HepG2 (cell line): ENCODE data around the gene FMNL2. TPM values are rescaled to one million over a fixed set of nuclear protein-coding genes. Genes with fewer than 3 reads are reported as not detected.
A peak's percentile ranks its signal among the peaks of the same experiment; 100 is the strongest.

ENCODE experiments used
- ATAC-seq: fragments of 200-7000 bp; cut with Tn5 transposase; 3 replicates; pipeline ENCODE4 v1.9.1; 2020; ENCODE audit warnings: mild to moderate bottlenecking, moderate library complexity
- BruUV-seq: library from RNA; stranded (reverse); fragments of 400-500 nt; replicated peaks from 2 replicates; lab custom pipeline; 2021; lab: Mats Ljungman, UMichigan
- CTCF ChIA-PET: fragments of 300-600 bp; formaldehyde crosslinking; extraction: SDS; loops from one replicate; lab custom pipeline; 2021; ENCODE audit warnings: low total read pairs, inconsistent platforms, low intra/inter-chr PET ratio; lab: Yijun Ruan, JAX
- POLR2A ChIA-PET: fragments of 350-600 bp; sonication (Branson Sonifier 250); formaldehyde crosslinking; loops from one replicate; lab custom pipeline; 2020; ENCODE audit warnings: antibody characterized with exemption, inconsistent platforms; lab: Yijun Ruan, JAX
- DNase-seq: peaks from one replicate; pipeline ENCODE4 v3.0.0-alpha.2; 2015; ENCODE audit warnings: low spot score
- FAIRE-seq: peaks from 3 replicates; lab custom pipeline; 2011; peaks lifted over from hg19 to GRCh38; lab: Jason Lieb, UNC
- H2AFZ ChIP-seq: one replicate; pipeline ENCODE4 v1.6.1; 2011; ENCODE audit warnings: low read length, inconsistent platforms
- H3K27ac ChIP-seq: fragments of 300-600 bp; 3 replicates; pipeline ENCODE4 v1.8.0; 2011; ENCODE audit warnings: mixed run types, mild to moderate bottlenecking, mixed read lengths, low read length, inconsistent platforms; ENCODE audit not compliant: insufficient read depth; ENCODE audit errors: extremely low read length
- H3K27me3 ChIP-seq, 2 experiments: fragments of 200-600 bp in 1 of 2; 2 replicates in 1 of 2; 3 replicates in 1 of 2; pipeline versions ENCODE4 v1.6.0 to v1.8.0; 2011; ENCODE audit warnings: low read length in 2 of 2, mild to moderate bottlenecking in 2 of 2, moderate library complexity in 2 of 2, inconsistent platforms in 1 of 2; ENCODE audit not compliant: insufficient read depth in 2 of 2, control insufficient read depth in 1 of 2
- H3K36me3 ChIP-seq, 2 experiments: fragments of 200-600 bp in 1 of 2; replicated peaks in 1 of 2; 2 replicates in 1 of 2; 3 replicates in 1 of 2; pipeline versions ENCODE4 v1.5.1 to v1.8.0; 2011; ENCODE audit warnings: low read length in 2 of 2, inconsistent platforms in 1 of 2; ENCODE audit not compliant: insufficient read depth in 2 of 2, control insufficient read depth in 1 of 2
- H3K4me1 ChIP-seq: 2 replicates; pipeline ENCODE4 v1.5.1; 2012; ENCODE audit warnings: low read length, inconsistent platforms; ENCODE audit not compliant: insufficient read depth
- H3K4me2 ChIP-seq: 2 replicates; pipeline ENCODE4 v1.6.0; 2011; ENCODE audit warnings: low read depth, low read length, inconsistent platforms
- H3K4me3 ChIP-seq, 3 experiments: fragments of 200-600 bp in 1 of 3; sonication (generic), shearing (Covaris generic) in 1 of 3; replicated peaks in 1 of 3; 2 replicates each; pipeline ENCODE4 v1.5.1; 2011 to 2016; ENCODE audit warnings: low read length in 3 of 3, inconsistent platforms in 2 of 3, low read depth in 2 of 3, mild to moderate bottlenecking in 2 of 3, control low read depth in 1 of 3, mixed read lengths in 1 of 3; ENCODE audit not compliant: insufficient read depth in 1 of 3
- H3K79me2 ChIP-seq: one replicate; pipeline ENCODE4 v1.6.1; 2011; ENCODE audit warnings: low read length, inconsistent platforms; ENCODE audit not compliant: insufficient read depth
- H3K9ac ChIP-seq: 2 replicates; pipeline ENCODE4 v1.6.0; 2011; ENCODE audit warnings: mild to moderate bottlenecking, low read depth, low read length, inconsistent platforms; ENCODE audit not compliant: insufficient read depth
- H3K9me3 ChIP-seq: 2 replicates; pipeline ENCODE4 v1.5.1; 2012; ENCODE audit warnings: mild to moderate bottlenecking, low read length
- H4K20me1 ChIP-seq: 2 replicates; pipeline ENCODE4 v1.6.0; 2011; ENCODE audit warnings: inconsistent platforms, mild to moderate bottlenecking, low read length, moderate library complexity; ENCODE audit not compliant: insufficient read depth
- ARNT ChIP-seq: fragments of 450-650 bp; IDR thresholded peaks from 2 replicates; pipeline ENCODE4 v1.6.1; 2017
- CCDC6 ChIP-seq: sonication (generic); formaldehyde crosslinking; IDR thresholded peaks from 2 replicates; pipeline ENCODE4 v1.8.1; 2022; ENCODE audit warnings: mild to moderate bottlenecking, missing genetic modification reagents, moderate library complexity
- CTCF ChIP-seq: sonication (generic); formaldehyde crosslinking; IDR thresholded peaks from 2 replicates; pipeline ENCODE4 v1.5.0; 2020; ENCODE audit warnings: mild to moderate bottlenecking, missing genetic modification reagents, moderate library complexity
- GFI1 ChIP-seq: sonication (generic); formaldehyde crosslinking; IDR thresholded peaks from 2 replicates; pipeline ENCODE4 v1.5.0; 2020; ENCODE audit warnings: missing genetic modification reagents, mild to moderate bottlenecking, borderline replicate concordance
- HMGA1 ChIP-seq: sonication (generic); formaldehyde crosslinking; conservative IDR thresholded peaks from 2 replicates; pipeline ENCODE4 v1.4.0; 2020; ENCODE audit warnings: missing genetic modification reagents
- HOMEZ ChIP-seq: IDR thresholded peaks from 2 replicates; pipeline ENCODE4 v1.6.1; 2016; ENCODE audit warnings: low read depth
- KLF13 ChIP-seq: sonication (generic); formaldehyde crosslinking; IDR thresholded peaks from 2 replicates; pipeline ENCODE4 v1.4.0; 2020; ENCODE audit warnings: mild to moderate bottlenecking, missing genetic modification reagents
- MTA1 ChIP-seq: sonication (generic); formaldehyde crosslinking; IDR thresholded peaks from 2 replicates; pipeline ENCODE4 v1.4.0; 2020; ENCODE audit warnings: missing genetic modification reagents, mild to moderate bottlenecking, borderline replicate concordance
- MTF2 ChIP-seq: sonication (generic); formaldehyde crosslinking; IDR thresholded peaks from 2 replicates; pipeline ENCODE4 v1.5.0; 2020; ENCODE audit warnings: missing genetic modification reagents, borderline replicate concordance
- PBX2 ChIP-seq: IDR thresholded peaks from 2 replicates; pipeline ENCODE4 v1.6.1; 2016; ENCODE audit warnings: control low read depth
- SRSF9 ChIP-seq: fragments of 200-400 bp; formaldehyde crosslinking; IDR thresholded peaks from 2 replicates; pipeline ENCODE4 v1.6.1; 2018; ENCODE audit warnings: borderline replicate concordance, mild to moderate bottlenecking, low read depth, low read length; ENCODE audit not compliant: insufficient read depth, poor library complexity, severe bottlenecking
- TSC22D2 ChIP-seq: sonication (generic); formaldehyde crosslinking; IDR thresholded peaks from 2 replicates; pipeline ENCODE4 v1.5.1; 2020; ENCODE audit warnings: missing genetic modification reagents, mild to moderate bottlenecking, borderline replicate concordance
- ZEB1 ChIP-seq: IDR thresholded peaks from 2 replicates; pipeline ENCODE4 v1.6.1; 2012; ENCODE audit warnings: mild to moderate bottlenecking, low read depth, inconsistent platforms; ENCODE audit not compliant: insufficient replicate concordance
- ZFP91 ChIP-seq: sonication (generic); formaldehyde crosslinking; IDR thresholded peaks from 2 replicates; pipeline ENCODE4 v1.9.0; 2022; ENCODE audit warnings: missing genetic modification reagents, mild to moderate bottlenecking, borderline replicate concordance
- ZNF18 ChIP-seq: sonication (generic); formaldehyde crosslinking; IDR thresholded peaks from 2 replicates; pipeline ENCODE4 v1.8.0; 2022; ENCODE audit warnings: mild to moderate bottlenecking, missing genetic modification reagents; ENCODE audit not compliant: insufficient replicate concordance
- ZNF335 ChIP-seq: sonication (generic); formaldehyde crosslinking; IDR thresholded peaks from 2 replicates; pipeline ENCODE4 v1.4.0; 2020; ENCODE audit warnings: missing genetic modification reagents
- ZNF768 ChIP-seq: sonication (generic); formaldehyde crosslinking; IDR thresholded peaks from 2 replicates; pipeline ENCODE4 v1.4.0; 2020; ENCODE audit warnings: missing genetic modification reagents
- WGBS: methylation state at CpG from one replicate; pipeline ENCODE4 v1.1.6; 2017; ENCODE audit warnings: low lambda C conversion rate; 5-methylcytosine and 5-hydroxymethylcytosine counted together
- in situ Hi-C: cut with HindIII; loops from 2 replicates; pipeline ENCODE4 v1.10.0; 2017; ENCODE audit warnings: low pct_unique_long_range_greater_than_20kb; ENCODE audit not compliant: extremely low pct_ligation_motif_present
- intact Hi-C: fragments of 100-400 bp; cut with micrococcal nuclease; formaldehyde crosslinking; loops from one replicate; pipeline ENCODE4 v1.10.0; 2022; ENCODE audit not compliant: unreplicated experiment
- polyA plus RNA-seq, 8 experiments: library from polyadenylated mRNA; depleted of rRNA in 3 of 8; stranded (reverse) in 7 of 8; unstranded in 1 of 8; fragments of >200 nt; fragmentation: Illumina TruSeq in 4 of 8; extraction: Trizol in 4 of 8; gene quantifications; 2 replicates each; pipeline versions ENCODE4 v1.2.1 to v1.2.3, GENCODE V29; 2011 to 2016; ENCODE audit warnings: low read depth in 4 of 8, missing spikeins in 1 of 8, mixed read lengths in 1 of 8; ENCODE audit not compliant: insufficient read depth in 1 of 8
- total RNA-seq, 5 experiments: library from RNA; depleted of rRNA; stranded (reverse); fragments of >200 nt; fragmentation: Illumina TruSeq; extraction: Trizol; gene quantifications; 2 replicates each; pipeline ENCODE4 v1.2.3, GENCODE V29; 2016; ENCODE audit warnings: low read depth in 1 of 5

Gene FMNL2
- total and polyA plus RNA-seq, 2 of the 13 experiments (the other 11 are each of a cell fraction or from before 2014, with no cell fraction given): 66.5 to 67.7 TPM

GRCh38 chr2:152493945-152494528 is 159.1 kb downstream of the FMNL2 start:
- DNase-seq (no peak), FAIRE-seq (no peak), ATAC-seq (peak; percentile 37; the same call in 2 of the 3 replicates)
- in situ Hi-C loops (no loop called here), intact Hi-C loops (no loop called here)
- Histone ChIP-seq H3K9me3 (no peaks in the 10 kb centered on the region), H3K27ac (no peak overlapping the region), H3K4me1 (peaks cover 72% of the 10 kb centered on the region), H3K79me2 (peaks cover 97% of the 10 kb centered on the region), H4K20me1 (no peaks in the 10 kb centered on the region), H3K36me3 (no peaks in the 10 kb centered on the region), H3K9ac (no peak overlapping the region), H3K27me3 (no peaks in the 10 kb centered on the region), H2AFZ (no peak overlapping the region), H3K4me2 (no peak overlapping the region), H3K4me3 (no peak overlapping the region)
- ChIA-PET POLR2A (no interaction called here), CTCF (no interaction called here)
- WGBS: 83% methylated on average over 2 of the region's 2 CpGs
- BruUV-seq: no TSS peak
- TF ChIP-seq HMGA1 (no peak), KLF13 (no peak), PBX2 (no peak), CTCF (peak; percentile 23; the same call in 1 of the 2 replicates), HOMEZ (CRISPR knock-in tag) (0 out of 2 replicates have a peak, but pooled peaks have one; percentile 47), ZEB1 (no peak), MTA1 (no peak), ZNF768 (CRISPR knock-in tag) (no peak), GFI1 (no peak), ZNF335 (CRISPR knock-in tag) (no peak), SRSF9 (no peak), TSC22D2 (CRISPR knock-in tag) (no peak), ZNF18 (CRISPR knock-in tag) (no peak), MTF2 (CRISPR knock-in tag) (no peak), CCDC6 (CRISPR knock-in tag) (no peak), ARNT (no peak), ZFP91 (CRISPR knock-in tag) (no peak)
